Stimulated activated CD4-positive, alpha-beta T cell treated with anti-CD3 and anti-CD28 coated beads, Interleukin-12 subunit alpha, Interleukin-12 subunit beta, amount 100 ng/mL, for 4 hours (primary cell): Measurements from ENCODE around the gene NDUFAF3.

ENCODE experiments used
- DNase-seq: peaks from one replicate; pipeline ENCODE4 v3.0.0-alpha.2; 2020

Gene NDUFAF3, protein sequence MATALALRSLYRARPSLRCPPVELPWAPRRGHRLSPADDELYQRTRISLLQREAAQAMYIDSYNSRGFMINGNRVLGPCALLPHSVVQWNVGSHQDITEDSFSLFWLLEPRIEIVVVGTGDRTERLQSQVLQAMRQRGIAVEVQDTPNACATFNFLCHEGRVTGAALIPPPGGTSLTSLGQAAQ

DNA sequence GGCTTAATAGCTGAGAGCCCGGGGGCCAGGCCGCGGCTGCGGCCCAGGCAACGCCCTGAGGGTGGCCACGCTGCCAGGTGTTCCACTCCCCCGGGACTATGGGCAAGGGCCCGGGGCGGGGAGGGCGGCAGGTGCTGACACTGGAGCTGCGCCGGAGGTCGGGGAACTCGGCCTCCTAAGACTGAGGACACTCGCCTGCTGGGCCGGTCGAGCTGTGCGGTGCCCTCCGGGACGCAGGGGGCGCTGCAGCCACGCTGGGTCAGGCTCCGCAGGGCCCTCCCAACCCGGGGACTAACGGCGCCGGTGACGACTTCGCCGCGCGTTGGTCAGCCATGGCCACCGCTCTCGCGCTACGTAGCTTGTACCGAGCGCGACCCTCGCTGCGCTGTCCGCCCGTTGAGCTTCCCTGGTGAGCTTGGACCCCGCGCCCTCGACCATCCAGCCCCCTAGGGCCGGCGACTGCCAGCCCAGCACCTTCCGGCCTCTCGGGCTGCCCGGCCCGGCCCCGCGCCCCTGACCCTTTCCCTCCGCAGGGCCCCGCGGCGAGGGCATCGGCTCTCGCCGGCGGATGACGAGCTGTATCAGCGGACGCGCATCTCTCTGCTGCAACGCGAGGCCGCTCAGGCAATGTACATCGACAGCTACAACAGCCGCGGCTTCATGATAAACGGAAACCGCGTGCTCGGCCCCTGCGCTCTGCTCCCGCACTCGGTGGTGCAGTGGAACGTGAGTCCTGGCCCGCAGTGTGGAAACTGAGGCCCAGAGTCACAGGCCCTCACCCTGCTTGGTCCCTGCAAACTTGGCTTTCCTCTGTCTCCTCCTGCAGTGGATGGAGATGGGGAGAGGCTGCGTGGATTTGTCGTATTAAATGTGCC lies at the start of gene NDUFAF3:
NDUFAF3 (plus strand) TSS at position 309 of the 875 bp plus-strand sequence; CDS start at position 333, 24 bp downstream.
- DNase-seq: peak; percentile 92

DNA sequence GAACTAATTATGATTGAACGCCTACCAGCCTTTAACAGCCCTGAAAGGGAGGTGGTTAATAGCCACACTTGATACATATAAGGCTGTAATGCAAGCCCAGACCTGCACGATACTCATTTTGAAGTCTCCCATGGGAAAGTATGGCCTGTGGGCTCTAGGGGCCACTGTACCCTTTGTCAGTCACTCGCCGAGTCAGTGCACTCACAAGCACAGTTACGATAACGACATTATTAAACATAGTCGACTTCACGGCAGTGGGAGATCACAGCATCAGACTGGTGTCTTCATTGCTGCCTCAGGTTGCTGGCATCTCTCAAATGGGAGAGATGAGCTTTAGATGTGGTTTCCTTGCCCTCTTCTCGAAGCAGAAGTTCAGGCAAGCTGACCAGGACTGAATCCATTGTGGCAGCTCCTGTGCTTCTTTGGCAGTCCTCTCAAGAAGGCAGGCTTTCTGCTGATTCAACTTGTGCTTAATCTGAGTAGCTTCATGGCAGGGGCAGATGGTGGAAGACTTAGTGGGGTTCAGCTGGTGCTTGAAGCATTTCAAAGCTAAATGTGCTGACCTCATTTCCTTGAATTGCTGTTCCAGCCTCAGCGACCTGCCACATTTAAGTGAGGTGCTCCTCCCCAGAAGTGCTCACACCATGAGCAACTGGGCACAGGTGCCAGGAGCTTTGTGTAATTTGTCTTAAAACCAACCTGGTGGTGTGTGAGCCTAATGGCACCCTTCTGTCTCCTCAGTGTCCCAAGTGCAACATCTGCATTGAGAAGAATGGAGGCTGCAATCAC lies 47.7 kb upstream of the NDUFAF3 start:
- no peak for DNase-seq

DNA sequence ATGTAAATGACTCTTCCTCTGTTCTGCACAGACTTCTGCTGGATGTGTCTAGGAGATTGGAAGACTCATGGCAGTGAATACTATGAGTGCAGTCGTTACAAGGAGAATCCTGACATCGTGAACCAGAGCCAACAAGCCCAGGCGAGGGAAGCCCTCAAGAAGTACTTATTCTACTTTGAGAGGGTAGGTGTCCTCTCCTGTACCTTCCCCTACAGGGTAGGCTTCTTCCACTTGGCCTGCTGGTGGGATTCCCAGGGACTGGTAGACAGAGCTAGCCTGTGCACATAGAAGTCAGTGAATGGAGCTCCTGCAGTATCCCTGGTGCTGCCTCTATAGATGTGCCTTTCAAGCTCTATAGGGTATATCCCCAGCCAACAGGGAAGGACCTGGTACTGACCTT lies 42.5 kb upstream of the NDUFAF3 start:
- DNase-seq: no peak

DNA sequence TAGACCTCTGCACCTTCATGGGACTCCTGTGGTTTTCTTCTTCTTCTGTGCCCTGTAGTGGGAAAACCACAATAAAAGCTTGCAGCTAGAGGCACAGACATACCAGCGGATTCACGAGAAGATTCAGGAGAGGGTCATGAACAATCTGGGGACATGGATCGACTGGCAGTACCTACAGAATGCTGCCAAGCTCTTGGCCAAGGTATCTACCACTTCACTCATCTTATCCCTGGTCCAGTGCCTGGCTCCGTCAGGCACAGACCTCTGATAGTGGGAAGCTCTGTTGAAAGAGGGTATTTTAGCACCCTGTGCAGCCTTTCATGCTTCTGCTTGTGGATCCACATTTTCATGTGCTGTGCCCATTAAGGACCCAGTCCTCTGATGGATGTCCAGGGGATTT lies 41.6 kb upstream of the NDUFAF3 start:
- no peak for DNase-seq

DNA sequence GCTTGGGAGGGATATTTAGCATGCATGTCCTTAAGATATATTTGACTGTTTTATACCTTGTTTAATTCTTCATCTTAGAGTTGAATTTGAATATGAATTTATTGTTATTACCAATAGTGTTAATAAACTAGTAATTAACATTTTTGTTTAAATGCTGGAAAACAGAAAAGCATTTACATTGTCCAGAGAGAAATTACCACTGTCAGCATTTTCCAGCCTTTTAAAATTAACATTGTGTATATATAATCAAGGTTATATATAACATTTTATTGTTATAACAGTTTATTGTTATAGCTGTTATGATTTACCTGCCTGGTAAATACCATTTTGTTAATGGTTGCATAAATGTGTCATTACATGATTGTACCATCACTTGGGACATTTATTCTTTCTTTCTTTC lies 39.9 kb upstream of the NDUFAF3 start:
- no peak for DNase-seq

DNA sequence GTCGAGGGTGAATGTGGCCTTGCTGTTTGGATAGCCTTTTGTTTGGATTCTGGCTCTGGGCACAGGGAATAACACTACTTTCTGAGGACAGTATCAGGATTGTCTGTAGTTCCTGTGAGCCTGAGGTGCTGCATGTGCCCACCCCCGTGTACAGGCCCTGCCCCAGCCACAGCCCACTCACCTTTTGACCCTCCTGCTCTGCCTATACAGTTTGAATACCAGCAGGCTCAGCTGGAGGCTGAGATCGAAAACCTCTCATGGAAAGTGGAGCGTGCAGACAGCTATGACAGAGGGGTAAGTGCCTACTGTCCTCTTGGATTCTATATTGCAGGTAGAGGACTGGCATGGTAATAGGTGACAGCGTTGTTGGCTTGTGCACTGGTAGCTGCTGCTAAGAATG lies 39.2 kb upstream of the NDUFAF3 start:
- no peak for DNase-seq

DNA sequence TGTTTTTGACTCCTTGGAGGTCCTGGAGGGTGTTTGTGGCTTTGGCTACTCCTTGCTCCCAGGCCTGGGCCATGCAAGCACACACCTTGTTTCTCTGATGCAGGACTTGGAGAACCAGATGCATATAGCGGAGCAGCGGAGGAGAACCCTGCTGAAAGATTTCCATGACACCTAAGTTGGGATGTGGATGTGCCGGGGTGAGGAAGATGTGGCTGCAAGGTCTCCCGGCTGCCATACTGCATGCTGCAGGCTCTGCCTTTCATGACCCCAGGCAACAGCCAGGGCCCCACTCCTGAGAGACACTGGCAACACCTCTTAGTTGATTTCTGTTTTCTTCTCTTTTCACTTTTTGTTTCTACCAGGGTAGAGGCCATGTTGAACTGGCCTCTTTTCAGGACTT lies 38.8 kb upstream of the NDUFAF3 start:
- DNase-seq: no peak

DNA sequence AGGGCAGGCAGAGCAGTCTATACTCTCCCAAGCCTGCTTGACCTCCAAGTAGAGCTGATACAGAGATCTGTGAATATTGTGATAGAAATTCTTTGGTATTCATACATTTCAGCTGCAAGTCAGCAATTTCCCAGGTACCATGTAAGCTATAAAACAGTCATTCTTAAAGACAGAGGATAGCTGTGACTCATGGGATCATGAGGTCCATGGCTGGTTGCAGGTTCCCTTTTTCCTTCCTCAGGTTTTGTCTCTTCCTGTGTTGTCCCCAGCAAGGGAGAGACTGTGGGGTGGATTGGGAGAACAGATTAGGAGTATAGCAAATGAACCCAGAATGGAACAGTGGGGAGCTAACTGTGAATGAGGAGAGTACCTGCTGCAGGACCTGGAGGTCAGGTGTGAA lies 37.3 kb upstream of the NDUFAF3 start:
- DNase-seq: no peak

DNA sequence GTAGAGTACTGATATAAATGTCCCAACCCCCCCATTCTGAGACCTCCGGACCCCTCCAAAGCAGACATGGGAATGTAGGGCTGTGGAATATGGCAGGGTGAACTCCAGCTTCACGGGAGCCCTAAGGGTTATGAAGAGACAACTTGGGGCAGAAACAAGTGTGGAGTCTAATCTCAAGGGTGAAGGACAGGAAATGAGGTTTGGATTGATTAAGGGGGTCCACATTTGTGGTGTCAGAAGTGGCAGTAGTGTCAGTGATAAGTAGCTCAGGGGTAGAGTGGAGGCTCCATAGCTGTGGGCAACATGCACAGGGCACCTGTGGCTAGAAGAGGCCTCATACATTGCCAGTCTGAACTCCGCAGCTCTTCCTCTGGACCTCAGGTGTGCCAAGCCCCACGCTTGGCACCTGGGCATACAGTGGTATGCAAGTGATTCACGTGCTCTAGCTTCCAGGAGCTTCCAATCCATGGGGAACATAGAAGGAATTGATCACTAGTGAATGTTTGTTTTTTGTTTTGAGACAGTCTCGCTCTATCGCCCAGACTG lies 36.0 kb upstream of the NDUFAF3 start:
- no peak for DNase-seq

DNA sequence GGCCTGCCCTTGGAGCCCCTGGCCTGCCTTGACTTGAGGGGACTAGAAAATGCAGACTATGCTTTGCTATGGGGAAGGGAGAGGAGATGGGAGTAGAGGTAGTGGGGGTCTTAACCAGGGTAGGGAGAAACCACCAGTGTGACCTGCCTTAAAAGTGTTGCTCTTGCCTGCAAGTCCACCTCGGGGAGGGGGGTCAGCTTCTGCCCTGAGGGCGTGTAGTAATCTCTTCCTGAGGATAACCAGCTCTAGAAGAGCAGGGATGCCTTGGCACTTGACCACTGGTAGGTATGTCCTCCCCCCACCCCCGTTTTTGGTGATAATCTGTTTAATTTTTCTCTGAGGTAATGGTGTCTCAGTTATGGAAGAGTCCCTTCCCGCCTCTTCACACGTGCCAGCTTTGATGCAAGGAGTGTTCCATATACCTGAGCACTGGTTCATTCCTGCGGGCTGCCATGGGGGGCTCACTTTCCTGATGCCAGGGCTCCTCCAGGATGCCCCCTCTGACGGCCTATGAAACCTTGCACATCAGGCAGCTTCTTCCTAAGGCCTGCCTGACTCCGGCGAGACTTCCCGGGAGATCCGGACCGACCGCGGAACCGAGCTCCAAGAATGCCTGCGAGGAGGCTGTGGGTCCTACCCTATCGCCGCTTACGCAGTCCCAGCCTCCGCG lies 32.7 kb upstream of the NDUFAF3 start:
- DNase-seq: no peak

DNA sequence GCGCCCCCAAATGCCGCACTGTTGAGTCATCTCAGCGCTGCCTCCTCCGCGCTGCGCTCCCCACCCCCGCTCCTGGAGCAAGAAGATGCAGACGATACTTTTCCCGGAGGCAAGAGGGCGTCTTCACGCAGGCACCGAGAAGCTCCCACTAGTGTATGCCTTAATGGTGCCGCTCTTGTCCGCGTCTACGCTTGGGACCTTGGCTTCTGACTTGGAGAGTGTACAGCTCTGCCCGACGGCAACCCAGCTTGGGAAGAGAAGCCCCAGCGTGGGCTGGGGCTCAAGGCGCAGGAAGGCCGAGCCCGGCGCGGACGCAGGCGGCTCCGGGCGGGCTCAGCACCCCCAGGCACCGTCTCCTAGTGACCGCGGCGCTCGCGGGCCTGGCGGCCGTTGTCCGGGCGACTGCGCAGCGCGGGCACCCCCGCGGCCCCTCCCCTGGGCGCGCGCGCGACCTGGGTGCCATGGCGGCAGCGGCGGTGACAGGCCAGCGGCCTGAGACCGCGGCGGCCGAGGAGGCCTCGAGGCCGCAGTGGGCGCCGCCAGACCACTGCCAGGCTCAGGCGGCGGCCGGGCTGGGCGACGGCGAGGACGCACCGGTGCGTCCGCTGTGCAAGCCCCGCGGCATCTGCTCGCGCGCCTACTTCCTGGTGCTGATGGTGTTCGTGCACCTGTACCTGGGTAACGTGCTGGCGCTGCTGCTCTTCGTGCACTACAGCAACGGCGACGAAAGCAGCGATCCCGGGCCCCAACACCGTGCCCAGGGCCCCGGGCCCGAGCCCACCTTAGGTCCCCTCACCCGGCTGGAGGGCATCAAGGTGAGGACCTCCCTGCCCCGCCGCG lies 31.9 kb upstream of the NDUFAF3 start, which contains the start of gene P4HTM:
P4HTM (plus strand) TSS at position 446 of the 840 bp plus-strand sequence; CDS start at position 462, 16 bp downstream.
- DNase-seq: peak; percentile 79

DNA sequence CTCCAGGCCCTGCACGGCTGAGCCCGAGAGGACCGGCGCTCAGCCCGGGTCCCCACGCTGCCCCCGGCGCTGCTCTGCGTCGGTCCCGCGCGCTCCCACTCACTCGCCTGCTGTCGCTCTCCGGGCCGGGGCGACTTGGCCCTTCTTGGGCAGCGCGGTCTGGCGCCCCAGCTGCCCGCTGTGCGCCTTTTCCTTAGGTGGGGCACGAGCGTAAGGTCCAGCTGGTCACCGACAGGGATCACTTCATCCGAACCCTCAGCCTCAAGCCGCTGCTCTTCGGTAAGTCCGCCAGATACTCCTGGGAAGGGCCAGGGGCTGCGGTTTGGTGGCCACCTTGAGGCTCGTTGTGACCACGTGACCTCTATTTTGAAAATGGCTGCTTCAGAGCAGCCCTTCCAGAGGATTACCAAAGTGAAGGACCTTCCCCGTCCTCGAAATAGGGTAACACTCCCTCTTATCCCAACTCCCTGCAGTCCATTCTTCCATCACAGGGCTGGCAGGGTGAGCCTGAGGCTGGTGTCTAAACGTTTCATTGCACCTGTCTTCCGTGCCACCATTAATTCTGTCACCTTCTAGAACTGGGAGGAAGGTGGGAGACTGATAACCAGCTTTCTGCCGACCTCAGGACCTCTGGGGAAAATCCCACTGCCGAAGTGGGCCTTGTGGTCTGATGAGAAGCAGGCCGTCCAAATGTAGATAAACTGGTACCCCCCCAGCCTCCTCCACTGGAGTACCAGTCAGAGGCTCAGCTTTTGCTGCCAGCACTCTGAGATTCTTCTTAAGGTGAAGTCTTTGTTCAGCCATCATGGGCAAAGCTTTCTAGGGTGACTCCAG lies 31.1 kb upstream of the NDUFAF3 start:
- peak; percentile 18 for DNase-seq

DNA sequence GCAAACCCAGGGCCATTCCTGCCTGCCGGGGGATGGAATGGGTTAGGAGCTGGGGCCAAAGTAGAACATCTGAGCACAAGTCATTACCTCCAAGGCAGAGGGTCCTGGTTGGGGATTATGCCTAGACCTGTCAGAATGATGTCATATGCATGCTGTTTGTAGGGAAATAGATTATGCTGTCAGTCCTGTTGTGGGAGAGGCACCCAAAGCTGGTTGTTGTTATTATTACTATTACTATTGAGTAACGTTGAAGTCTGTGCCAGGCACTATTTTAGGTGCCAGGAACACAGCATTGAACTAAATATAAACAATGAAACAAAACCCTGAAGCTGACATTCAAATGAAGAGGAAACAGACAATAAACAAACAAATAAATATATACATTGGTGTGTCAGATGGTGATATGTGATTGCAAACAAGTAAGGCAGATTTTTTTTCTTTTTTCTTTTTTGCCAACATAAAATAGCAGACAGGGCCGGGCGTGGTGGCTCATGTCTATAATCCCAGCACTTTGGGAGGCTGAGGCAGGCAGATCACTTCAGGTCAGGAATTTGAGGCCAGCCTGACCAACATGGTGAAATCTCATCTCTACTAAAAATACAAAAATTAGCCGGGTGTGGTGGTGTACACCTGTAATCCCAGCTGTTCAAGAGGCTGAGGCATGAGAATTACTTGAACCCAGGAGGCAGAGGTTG lies 29.9 kb upstream of the NDUFAF3 start:
- no peak for DNase-seq

DNA sequence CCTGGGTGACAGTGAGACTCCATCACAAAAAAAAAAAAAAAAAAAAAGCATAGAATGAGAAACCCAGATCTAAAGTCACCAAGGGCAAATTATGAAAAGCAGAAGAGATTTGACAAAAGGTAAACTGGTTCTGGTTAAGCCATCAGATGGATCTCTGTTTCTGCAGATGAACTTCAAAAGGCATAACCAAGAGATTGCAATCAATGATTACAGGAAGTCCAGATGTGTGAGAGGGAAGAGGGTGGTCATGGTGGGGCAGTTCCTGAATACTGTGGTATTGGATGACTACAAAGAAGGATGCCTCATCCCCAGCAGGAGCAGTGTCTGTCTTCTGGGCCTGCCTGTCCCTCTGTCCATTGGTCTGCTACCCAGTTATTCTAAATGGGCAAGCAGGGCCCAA lies 28.1 kb upstream of the NDUFAF3 start:
- DNase-seq: no peak

DNA sequence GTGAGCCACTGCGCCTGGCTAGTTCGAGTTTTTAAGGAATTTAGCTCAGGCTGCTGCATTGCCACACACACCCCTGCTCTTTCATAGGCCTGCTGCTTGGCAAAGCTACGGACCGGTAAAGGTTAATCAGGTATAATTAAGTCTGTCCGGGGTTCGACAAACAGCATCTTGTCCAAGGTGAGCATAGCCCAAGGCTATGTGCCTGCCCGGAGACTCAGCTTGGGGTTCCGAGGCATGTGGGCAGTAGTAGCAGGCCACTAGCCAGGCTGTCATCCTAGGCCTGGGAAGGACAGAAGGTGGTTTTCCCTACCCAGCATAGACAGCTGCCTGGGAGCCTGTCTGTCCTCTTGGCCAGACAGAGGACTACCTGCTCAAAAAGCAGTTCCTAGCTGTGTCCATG lies 25.3 kb upstream of the NDUFAF3 start:
- no peak for DNase-seq

DNA sequence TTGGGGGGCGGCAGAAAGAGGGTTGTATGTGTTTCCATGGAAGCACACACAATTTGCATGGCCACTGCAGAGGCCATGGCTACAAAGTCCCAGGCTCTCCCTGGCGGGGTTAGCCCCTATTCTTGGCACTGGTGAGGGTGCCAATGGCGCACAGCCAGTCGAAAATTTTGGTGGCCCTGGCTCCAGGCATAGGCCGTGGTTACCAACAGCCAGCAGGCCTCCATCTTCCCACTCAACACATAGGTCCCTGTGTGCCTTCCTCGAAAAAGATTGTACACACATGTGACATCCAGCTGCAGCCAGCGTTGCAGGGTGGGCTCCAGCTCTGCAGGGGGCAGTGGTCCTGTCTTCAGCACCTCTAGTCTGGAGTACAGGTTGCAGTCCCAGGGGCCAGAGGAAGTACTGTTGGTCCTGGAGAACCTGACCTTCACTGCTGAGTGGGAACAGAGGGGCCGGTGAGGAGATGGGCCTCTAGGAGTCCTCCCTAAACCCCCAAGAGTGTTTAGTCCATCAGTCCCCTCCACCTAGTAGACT lies 24.8 kb upstream of the NDUFAF3 start:
- DNase-seq: no peak

DNA sequence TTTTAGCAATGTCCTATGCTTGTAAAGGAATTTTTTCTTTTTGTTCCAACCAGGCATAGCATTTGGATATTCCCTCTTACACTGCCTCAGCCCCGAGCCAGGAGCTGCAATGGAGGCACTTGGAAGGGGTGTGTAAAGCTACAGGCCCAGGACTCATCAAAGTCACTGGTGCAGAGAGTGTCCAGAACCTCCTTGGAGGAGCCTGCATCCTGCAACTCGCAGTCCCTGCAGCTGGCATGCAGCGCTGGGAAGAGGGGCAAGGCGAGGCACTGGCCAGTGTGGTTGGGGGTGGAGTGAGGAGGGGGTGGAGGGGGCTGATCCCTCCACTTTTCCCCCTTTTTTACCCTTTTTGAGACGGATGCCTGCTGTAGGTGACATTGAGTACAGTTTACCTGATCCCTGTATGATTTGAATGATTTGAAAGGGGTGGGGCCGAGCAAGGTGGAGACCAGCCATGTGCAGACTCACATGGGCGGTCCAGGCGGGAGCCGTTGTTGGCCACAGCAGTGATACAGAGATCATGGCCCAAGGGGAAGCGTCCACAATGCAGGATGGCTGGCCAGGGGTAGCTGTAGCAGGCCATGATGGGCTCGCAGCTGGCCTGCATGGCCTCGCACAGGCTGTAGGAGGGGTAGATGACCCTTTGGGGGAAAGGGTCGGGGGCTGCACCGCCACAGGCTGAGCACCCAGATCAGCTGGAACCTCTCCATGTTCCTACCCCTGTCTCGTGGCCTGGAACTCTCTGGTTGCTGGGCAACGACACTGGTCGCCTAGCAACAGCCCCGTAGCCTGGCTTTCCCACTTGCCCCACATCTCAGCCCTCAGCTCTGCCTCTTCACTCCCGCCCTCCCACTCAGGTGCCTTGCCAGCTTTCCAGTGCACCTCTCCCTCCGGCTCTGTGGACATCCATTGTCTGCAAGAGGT lies 23.9 kb upstream of the NDUFAF3 start:
- DNase-seq: no peak

DNA sequence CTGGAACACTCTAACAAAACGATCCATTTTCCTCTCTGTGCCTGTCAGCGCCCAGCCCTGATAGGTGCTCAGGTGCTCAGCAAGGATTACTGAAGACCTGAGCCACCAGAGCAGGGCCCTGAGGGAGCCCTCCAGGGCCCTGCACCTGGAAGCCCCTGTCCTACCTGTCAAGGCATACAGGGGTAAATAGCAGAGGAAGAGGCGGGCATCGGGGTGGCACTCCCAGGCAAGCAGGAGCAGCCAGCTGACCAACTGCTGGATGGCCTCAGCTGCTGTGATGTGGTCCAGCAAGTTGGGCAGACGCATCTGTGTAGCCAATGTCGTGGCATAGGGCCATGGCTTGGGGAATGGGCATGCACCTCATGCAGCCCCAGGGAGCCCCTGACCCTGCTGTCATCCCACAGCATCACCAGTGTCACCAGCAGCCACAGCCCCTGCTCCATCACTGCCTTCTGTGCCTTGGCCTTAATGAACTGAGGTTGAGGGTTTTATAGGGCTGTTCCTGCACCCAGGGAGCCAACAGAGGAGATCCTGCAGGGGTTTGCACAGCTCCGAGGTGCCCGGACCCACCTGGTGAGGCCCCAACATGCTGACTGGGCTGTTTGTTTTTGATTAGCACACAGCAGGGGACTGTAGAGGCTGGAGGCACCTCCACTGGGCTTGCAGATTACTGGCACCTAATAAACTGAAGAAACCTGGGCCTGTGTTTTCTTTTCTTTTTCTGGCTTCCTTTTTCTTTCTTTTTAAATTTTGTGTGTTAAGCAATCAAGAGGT lies 22.6 kb upstream of the NDUFAF3 start:
- no peak for DNase-seq
